SKM-1 treated with dmso at 0.1 percent for 144 hours (cell line): ENCODE results near the gene GLI2.

Experiments used
- DNase-seq: peaks from one replicate; lab custom pipeline; 2025; ENCODE audit not compliant: unreplicated experiment; lab: John Stamatoyannopoulos, UW

GLI2 gene

GRCh38 chr2:120737340-120738101, 1.9 kb downstream of the GLI2 start:
- DNase-seq = no peak

- no peak for DNase-seq
These were observed 2.4 kb downstream of the GLI2 start for GRCh38 chr2:120738117-120738516.

GRCh38 chr2:120738786-120739437, 3.2 kb downstream of the GLI2 start:
- DNase-seq = no peak

GRCh38 chr2:120739438-120740090, 3.9 kb downstream of the GLI2 start:
- DNase-seq = no peak

- DNase-seq = no peak
These were observed 4.7 kb downstream of the GLI2 start for GRCh38 chr2:120740375-120740764.

- no peak for DNase-seq
These were observed 5.3 kb downstream of the GLI2 start for GRCh38 chr2:120740765-120741524.

GRCh38 chr2:120741571-120742561, 6.2 kb downstream of the GLI2 start:
- no peak for DNase-seq

- DNase-seq = no peak
These were observed 8.0 kb downstream of the GLI2 start for GRCh38 chr2:120743657-120744056.

GRCh38 chr2:120744817-120745216, 9.1 kb downstream of the GLI2 start:
- no peak for DNase-seq

- no peak for DNase-seq
These were observed 9.9 kb downstream of the GLI2 start for GRCh38 chr2:120745420-120746111.

- no peak for DNase-seq
These were observed 10.5 kb downstream of the GLI2 start for GRCh38 chr2:120746144-120746543.

- no peak for DNase-seq
These were observed 11.6 kb downstream of the GLI2 start for GRCh38 chr2:120747281-120747680.

- DNase-seq = no peak
These were observed 12.0 kb downstream of the GLI2 start for GRCh38 chr2:120747706-120748105.

- no peak for DNase-seq
These were observed 12.6 kb downstream of the GLI2 start for GRCh38 chr2:120748310-120748709.

GRCh38 chr2:120748741-120749140, 13.1 kb downstream of the GLI2 start:
- DNase-seq = no peak

GRCh38 chr2:120749506-120750431, 14.1 kb downstream of the GLI2 start:
- DNase-seq = no peak

GRCh38 chr2:120750488-120751210, 15.0 kb downstream of the GLI2 start:
- no peak for DNase-seq

- DNase-seq = no peak
These were observed 15.9 kb downstream of the GLI2 start for GRCh38 chr2:120751553-120751952.
